Kidney epithelial cell (primary cell): Measurements from ENCODE around the gene WDR45B. TPM values are rescaled to one million over a fixed set of nuclear protein-coding genes. Genes with fewer than 3 reads are reported as not detected.

Experiments
- DNase-seq: peaks from one replicate; pipeline ENCODE4 v3.0.0-alpha.2; 2010; ENCODE audit warnings: low read depth
- H3K27me3 ChIP-seq: 2 replicates; pipeline ENCODE4 v1.6.0; 2011; ENCODE audit warnings: low read length; ENCODE audit not compliant: control insufficient read depth, insufficient read depth
- H3K36me3 ChIP-seq: 2 replicates; pipeline ENCODE4 v1.5.1; 2011; ENCODE audit warnings: low read length; ENCODE audit not compliant: control insufficient read depth, insufficient read depth
- H3K4me3 ChIP-seq: 2 replicates; pipeline ENCODE4 v1.5.1; 2011; ENCODE audit warnings: low read depth, mild to moderate bottlenecking, control low read depth, low read length
- CTCF ChIP-seq: IDR thresholded peaks from 2 replicates; pipeline ENCODE4 v1.5.1; 2011; ENCODE audit warnings: mild to moderate bottlenecking, moderate library complexity, low read length, control low read depth, inconsistent platforms; ENCODE audit not compliant: insufficient read depth, poor library complexity, severe bottlenecking
- total RNA-seq: library from RNA; depleted of rRNA; stranded (reverse); fragments of >200 nt; gene quantifications from 2 replicates; pipeline ENCODE4 v1.2.3, GENCODE V29; 2015

WDR45B gene
- total RNA-seq, 1 donor from 2014 or later: 102 TPM

GRCh38 chr17:82571855-82572254 lies 76.4 kb downstream of the WDR45B start:
- no peaks in the 10 kb centered on the region for H3K36me3 ChIP-seq
- no peak for TF ChIP-seq CTCF
- H3K27me3 ChIP-seq: no peaks in the 10 kb centered on the region
- H3K4me3 ChIP-seq: no peak overlapping the region
- DNase-seq: no peak

- DNase-seq: no peak
- Histone ChIP-seq H3K4me3 (no peak overlapping the region), H3K36me3 (no peaks in the 10 kb centered on the region), H3K27me3 (no peaks in the 10 kb centered on the region)
- TF ChIP-seq CTCF: no peak
Observed at GRCh38 chr17:82570277-82570676, 78.0 kb downstream of the WDR45B start.

GRCh38 chr17:82569621-82570020 lies 78.6 kb downstream of the WDR45B start:
- H3K27me3 ChIP-seq: no peaks in the 10 kb centered on the region
- no peak overlapping the region for H3K4me3 ChIP-seq
- TF ChIP-seq CTCF: no peak
- no peak for DNase-seq
- H3K36me3 ChIP-seq: no peaks in the 10 kb centered on the region

- DNase-seq: no peak
- TF ChIP-seq CTCF: no peak
- no peaks in the 10 kb centered on the region for H3K27me3 ChIP-seq
- no peak overlapping the region for H3K4me3 ChIP-seq
- H3K36me3 ChIP-seq: no peaks in the 10 kb centered on the region
Observed at GRCh38 chr17:82568997-82569393, 79.2 kb downstream of the WDR45B start.

- no peak for TF ChIP-seq CTCF
- DNase-seq: no peak
- Histone ChIP-seq H3K36me3 (no peaks in the 10 kb centered on the region), H3K27me3 (no peaks in the 10 kb centered on the region), H3K4me3 (no peak overlapping the region)
Observed at GRCh38 chr17:82567286-82567685, 81.0 kb downstream of the WDR45B start.

GRCh38 chr17:82566129-82566960 lies 81.9 kb downstream of the WDR45B start:
- Histone ChIP-seq H3K36me3 (no peaks in the 10 kb centered on the region), H3K4me3 (no peak overlapping the region), H3K27me3 (no peaks in the 10 kb centered on the region)
- no peak for TF ChIP-seq CTCF
- no peak for DNase-seq
